ENCODE data around the gene PCYOX1L. TPM values are rescaled to one million over a fixed set of nuclear protein-coding genes. Genes with fewer than 3 reads are reported as not detected.
A peak's percentile ranks its signal among the peaks of the same experiment; 100 is the strongest.

Gene PCYOX1L
- total and polyA plus RNA-seq, 8 donors = 2.1 to 13.4 (median 4.1) TPM; not detected in 1

DNA sequence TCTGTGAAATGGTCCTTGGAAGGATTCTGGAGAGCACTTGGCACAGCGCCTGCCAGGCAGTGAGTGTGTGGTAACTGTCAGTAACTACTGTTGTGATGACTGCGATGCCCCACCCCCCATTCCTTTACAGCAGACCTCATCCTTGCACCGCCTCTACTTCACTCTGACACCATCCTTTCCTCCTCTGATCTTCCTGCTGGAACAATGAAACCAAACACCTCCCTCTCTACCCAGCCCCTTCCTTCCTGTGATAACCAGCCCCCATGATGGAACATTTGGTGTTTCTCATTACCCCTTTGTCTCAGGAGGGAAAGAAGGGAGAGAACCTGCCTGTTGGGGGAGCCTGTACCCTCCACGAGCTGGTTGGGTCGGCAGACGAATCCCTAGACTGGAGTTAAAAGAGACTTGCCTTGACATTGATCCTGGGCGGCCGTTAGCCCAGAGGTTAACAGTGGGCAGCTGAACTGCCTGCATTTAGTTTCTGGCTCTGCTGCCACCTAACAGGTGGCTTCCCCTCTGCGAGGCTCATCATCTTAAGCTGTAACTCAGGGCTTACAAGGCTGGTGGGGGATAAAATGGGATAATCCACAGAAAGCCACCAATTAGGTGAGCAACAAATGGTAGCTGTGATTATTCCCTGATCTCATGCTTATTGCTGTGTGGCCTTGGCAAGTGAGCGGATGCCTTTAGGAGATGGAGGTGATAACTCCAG is 46.7 kb upstream of the PCYOX1L start:
- intact Hi-C loops (cut with DNase I; ENCODE audit: low total_unique reads) = no loop called here
- peak in 1 of 2 donors; percentile 60 for DNase-seq

DNA sequence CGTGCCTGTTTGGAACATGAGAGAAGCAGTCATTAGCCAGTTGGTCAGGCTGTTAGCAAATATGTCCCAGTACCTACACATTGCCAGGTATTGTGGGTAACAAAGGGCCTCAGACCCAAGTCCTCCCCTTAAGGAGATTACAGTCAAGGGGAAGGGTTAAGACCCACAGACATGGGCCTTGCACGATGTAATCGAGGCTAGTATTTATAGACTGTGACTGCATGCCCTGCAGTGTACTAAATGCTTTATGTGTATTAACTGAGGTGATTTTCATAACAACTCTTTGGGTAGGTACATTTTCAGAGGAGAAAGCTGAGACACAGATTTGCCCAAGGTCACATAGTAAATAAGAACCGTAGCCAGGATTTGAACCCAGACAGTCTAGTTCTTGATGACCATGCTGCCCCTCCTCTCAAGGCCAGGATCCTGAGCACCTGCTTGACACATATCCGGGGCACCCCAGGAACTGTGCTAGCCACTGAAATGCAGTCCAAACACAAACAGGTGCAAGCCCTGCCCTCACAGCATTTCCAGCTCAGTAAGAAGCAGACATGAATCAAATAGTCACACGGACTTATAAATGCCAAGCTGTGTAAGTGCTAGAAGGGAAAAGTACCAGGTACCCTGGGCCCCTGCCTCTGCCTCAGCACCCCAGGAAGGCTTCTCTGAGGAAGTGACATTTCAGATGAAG is 44.5 kb upstream of the PCYOX1L start:
- Histone ChIP-seq H3K36me3 (peaks cover 0 to 3% (median 0%) of the 10 kb centered on the region in 4 donors), H3K4me1 (peaks cover 0 to 5% (median 0%) of the 10 kb centered on the region in 4 donors), H3K27me3 (no peaks in the 10 kb centered on the region), H3K9me3 (no peaks in the 10 kb centered on the region), H3K27ac (no peak overlapping the region), H3K4me3 (no peak overlapping the region)
- 72 to 78% (median 75%) methylated on average over 6 of the region's 6 CpGs for WGBS, 5 donors
- no peak for DNase-seq
- intact Hi-C loops (cut with DNase I; ENCODE audit: low total_unique reads) = no loop called here
- TF ChIP-seq POLR2A (IDR thresholded peaks at IDR 0.05) = no peak
- no peak for TF ChIP-seq CTCF (IDR thresholded peaks at IDR 0.05)
- no peak for TF ChIP-seq EP300 (IDR thresholded peaks at IDR 0.05)
- no peak for TF ChIP-seq POLR2AphosphoS5 (IDR thresholded peaks at IDR 0.05)

More for the DNA sequence above, 46.7 kb upstream of the PCYOX1L start:
- Histone ChIP-seq H3K27ac (no peak overlapping the region), H3K4me1 (no peaks in the 10 kb centered on the region), H3K36me3 (peaks cover 0 to 3% (median 0%) of the 10 kb centered on the region in 4 donors), H3K9me3 (no peaks in the 10 kb centered on the region), H3K4me3 (no peak overlapping the region), H3K27me3 (no peaks in the 10 kb centered on the region)
- WGBS, 5 donors = 59 to 70% (median 65%) methylated on average over 9 to 10 of the region's 10 CpGs
- TF ChIP-seq POLR2A (IDR thresholded peaks at IDR 0.05) (no peak), POLR2AphosphoS5 (IDR thresholded peaks at IDR 0.05) (no peak), EP300 (IDR thresholded peaks at IDR 0.05) (no peak), CTCF (IDR thresholded peaks at IDR 0.05) (no peak)

GRCh38 chr5:149314571-149315111 is 43.2 kb upstream of the PCYOX1L start:
- Histone ChIP-seq H3K27ac (no peak overlapping the region), H3K4me3 (no peak overlapping the region), H3K4me1 (peaks cover 0 to 5% (median 0%) of the 10 kb centered on the region in 4 donors), H3K9me3 (no peaks in the 10 kb centered on the region), H3K36me3 (peaks cover 0 to 6% (median 0%) of the 10 kb centered on the region in 4 donors), H3K27me3 (no peaks in the 10 kb centered on the region)
- intact Hi-C loops (cut with DNase I; ENCODE audit: low total_unique reads) = no loop called here
- WGBS, 5 donors = 83 to 96% (median 91%) methylated on average over 4 of the region's 4 CpGs
- TF ChIP-seq POLR2A (IDR thresholded peaks at IDR 0.05) (no peak), POLR2AphosphoS5 (IDR thresholded peaks at IDR 0.05) (no peak), CTCF (IDR thresholded peaks at IDR 0.05) (no peak), EP300 (IDR thresholded peaks at IDR 0.05) (no peak)
- no peak for DNase-seq

DNA sequence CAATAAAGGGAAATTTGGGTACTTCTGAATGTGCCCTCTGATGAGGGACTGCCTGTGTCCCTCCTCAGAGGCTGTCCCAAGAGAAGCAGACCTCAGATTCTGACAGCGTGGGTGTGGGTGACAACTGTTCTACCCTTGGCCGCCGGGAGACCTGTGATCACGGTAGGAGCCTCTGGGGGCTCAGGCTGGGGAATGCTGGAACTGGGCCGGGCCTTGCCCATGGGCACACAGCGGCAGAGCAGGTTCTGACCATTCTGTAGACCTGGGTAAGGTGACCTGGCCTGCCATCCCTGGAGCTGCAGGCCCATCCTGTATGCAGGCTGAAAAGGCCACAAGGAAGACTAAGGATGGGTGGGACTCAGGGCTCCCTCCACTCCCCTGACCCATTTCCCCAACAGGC is 42.1 kb upstream of the PCYOX1L start:
- intact Hi-C loops (cut with DNase I; ENCODE audit: low total_unique reads) = no loop called here
- H3K36me3 ChIP-seq = peaks cover 0 to 3% (median 0%) of the 10 kb centered on the region in 4 donors
- TF ChIP-seq CTCF (IDR thresholded peaks at IDR 0.05) (no peak), POLR2AphosphoS5 (IDR thresholded peaks at IDR 0.05) (no peak), EP300 (IDR thresholded peaks at IDR 0.05) (no peak), POLR2A (IDR thresholded peaks at IDR 0.05) (no peak)

More for the DNA sequence above, 42.1 kb upstream of the PCYOX1L start:
- Histone ChIP-seq H3K27me3 (no peaks in the 10 kb centered on the region), H3K4me1 (peaks cover 5 to 12% (median 7%) of the 10 kb centered on the region in 4 donors), H3K27ac (no peak overlapping the region), H3K4me3 (no peak overlapping the region), H3K9me3 (no peaks in the 10 kb centered on the region)
- no peak for DNase-seq
- WGBS, 5 donors = 88 to 97% (median 88%) methylated on average over 6 of the region's 6 CpGs

Data from stomach (tissue), 9 donors.